H1 (cell line): ENCODE data around the gene SMPD2. TPM values are rescaled to one million over a fixed set of nuclear protein-coding genes. Genes with fewer than 3 reads are reported as not detected.

Source experiments
- RAD21 ChIP-seq, 2 experiments: IDR thresholded peaks in 1 of 2; conservative IDR thresholded peaks in 1 of 2; 2 replicates each; pipeline ENCODE4 v1.6.1; 2011; ENCODE audit warnings: low read depth in 2 of 2, low read length in 2 of 2, improper control_type of control experiment in 1 of 2, inconsistent platforms in 1 of 2, mild to moderate bottlenecking in 1 of 2, moderate library complexity in 1 of 2
- RNF2 ChIP-seq: fragments of 200-900, 300-1000 bp; sonication (generic); IDR thresholded peaks from 2 replicates; pipeline ENCODE4 v1.7.1; 2016; ENCODE audit warnings: borderline replicate concordance, low read depth, mild to moderate bottlenecking, antibody characterized with exemption, low read length; ENCODE audit not compliant: poor library complexity, severe bottlenecking; ENCODE audit errors: missing control alignments
- SUZ12 ChIP-seq: fragments of 200-600 bp; sonication (generic); IDR thresholded peaks from 2 replicates; pipeline ENCODE4 v1.6.1; 2012; ENCODE audit warnings: mild to moderate bottlenecking, inconsistent platforms, low read length, moderate library complexity, mixed read lengths
- polyA plus RNA-seq, 7 experiments: library from polyadenylated mRNA; depleted of rRNA in 3 of 7; stranded (reverse) in 5 of 7; unstranded in 2 of 7; fragments of >200 nt in 5 of 7; fragments of 200-250 nt in 2 of 7; gene quantifications; 1 replicate in 5 of 7; 2 replicates in 1 of 7; 4 replicates in 1 of 7; pipeline versions ENCODE4 v1.2.1 to v1.2.3, GENCODE V29; 2011 to 2013; ENCODE audit warnings: missing spikeins in 2 of 7, mixed read lengths in 2 of 7
- total RNA-seq: library from RNA; stranded (reverse); fragmentation: NEBNext Ultra II Directional; extraction: Animal tissue kit (Norgen Biotek cat#: 25700); gene quantifications from 2 replicates; pipeline ENCODE4 v1.2.1, GENCODE V29; 2021

SMPD2 gene
- total and polyA plus RNA-seq, 2 of the 8 experiments (the other 6 are each of a cell fraction or from before 2014, with no cell fraction given) = 11.5 to 17.2 TPM

DNA sequence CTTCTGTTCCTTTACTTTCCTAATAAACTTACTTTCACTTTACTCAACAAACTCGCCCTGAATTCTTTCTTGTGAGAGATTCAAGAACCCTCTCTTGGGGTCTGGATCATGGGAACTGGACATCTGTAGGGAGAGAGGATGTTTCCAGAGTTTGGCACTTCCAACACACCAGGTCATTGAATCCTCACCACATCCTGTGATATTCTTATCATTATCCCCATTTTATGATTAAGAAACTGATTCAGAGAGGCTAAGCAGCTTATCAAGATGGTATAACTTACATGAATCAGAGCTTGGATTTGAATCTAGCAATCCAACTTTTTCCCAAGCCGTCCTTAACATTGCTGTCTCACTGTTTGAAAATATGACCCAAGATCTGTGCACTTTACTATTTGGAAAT, 15.6 kb upstream of the SMPD2 start (continued):
- TF ChIP-seq RNF2 (no peak), SUZ12 (no peak), RAD21 (IDR thresholded peaks at IDR 0.05 in 1 of 2, conservative IDR thresholded peaks at IDR 0.05 in 1 of 2; ENCODE audit: low read depth in 2 of 2, low read length in 2 of 2) (no peak)
